SK-N-MC (cell line): Measurements from ENCODE around the gene MARF1.

Experiments
- EZH2 ChIP-seq: fragments of 200-600 bp; sonication (generic); IDR thresholded peaks from one replicate; pipeline ENCODE4 v1.6.1; 2017; ENCODE audit warnings: antibody characterized with exemption
- POLR2AphosphoS5 ChIP-seq: IDR thresholded peaks from 2 replicates; pipeline ENCODE4 v1.6.1; 2012; ENCODE audit warnings: mild to moderate bottlenecking, low read depth, low read length, borderline replicate concordance

GRCh38 chr16:15602285-15603044, 40.5 kb downstream of the MARF1 start:
- TF ChIP-seq EZH2 = no peak
- no peak for TF ChIP-seq POLR2AphosphoS5
